HG03520 (cell line): Measurements from ENCODE around the gene CLCA1.

ENCODE experiments used
- ATAC-seq: cut with Tn5 transposase; IDR thresholded peaks from one replicate; pipeline ENCODE4 v1.9.1; 2021; ENCODE audit warnings: mild to moderate bottlenecking, moderate library complexity; ENCODE audit not compliant: unreplicated experiment

Gene CLCA1

GRCh38 chr1:86503406-86504136, 34.8 kb downstream of the CLCA1 start:
- ATAC-seq = no peak

- ATAC-seq = no peak
Measured at GRCh38 chr1:86504137-86504479, 35.4 kb downstream of the CLCA1 start.

- no peak for ATAC-seq
Measured at GRCh38 chr1:86504895-86505563, 36.3 kb downstream of the CLCA1 start.

GRCh38 chr1:86505564-86505902, 36.8 kb downstream of the CLCA1 start:
- ATAC-seq = no peak

GRCh38 chr1:86507935-86508582, 39.3 kb downstream of the CLCA1 start:
- no peak for ATAC-seq

- ATAC-seq = no peak
Measured at GRCh38 chr1:86508583-86508969, 39.8 kb downstream of the CLCA1 start.

- ATAC-seq = no peak
Measured at GRCh38 chr1:86515597-86515996, 46.9 kb downstream of the CLCA1 start.

- no peak for ATAC-seq
Measured at GRCh38 chr1:86516335-86516734, 47.6 kb downstream of the CLCA1 start.

GRCh38 chr1:86517336-86517735, 48.6 kb downstream of the CLCA1 start:
- ATAC-seq = no peak

- ATAC-seq = no peak
Measured at GRCh38 chr1:86520789-86521521, 52.2 kb downstream of the CLCA1 start.

- no peak for ATAC-seq
Measured at GRCh38 chr1:86521522-86521891, 52.8 kb downstream of the CLCA1 start.

- no peak for ATAC-seq
Measured at GRCh38 chr1:86522240-86522639, 53.5 kb downstream of the CLCA1 start.

- no peak for ATAC-seq
Measured at GRCh38 chr1:86523670-86524354, 55.1 kb downstream of the CLCA1 start.

- ATAC-seq = no peak
Measured at GRCh38 chr1:86527306-86527705, 58.6 kb downstream of the CLCA1 start.

- ATAC-seq = no peak
Measured at GRCh38 chr1:86530211-86530845, 61.6 kb downstream of the CLCA1 start.

GRCh38 chr1:86537928-86538695, 69.4 kb downstream of the CLCA1 start:
- no peak for ATAC-seq

- no peak for ATAC-seq
Measured at GRCh38 chr1:86538775-86539174, 70.0 kb downstream of the CLCA1 start.

- ATAC-seq = no peak
Measured at GRCh38 chr1:86541859-86542258, 73.1 kb downstream of the CLCA1 start.

- ATAC-seq = no peak
Measured at GRCh38 chr1:86542631-86543030, 73.9 kb downstream of the CLCA1 start.

GRCh38 chr1:86546787-86547221, 78.1 kb downstream of the CLCA1 start, which contains the start of gene CLCA4:
CLCA4 (plus strand) TSS chr1:86547078; CDS start chr1:86547120, 42 bp downstream.
- ATAC-seq = no peak
